Measurements from ENCODE around the gene GYG1.

DNA sequence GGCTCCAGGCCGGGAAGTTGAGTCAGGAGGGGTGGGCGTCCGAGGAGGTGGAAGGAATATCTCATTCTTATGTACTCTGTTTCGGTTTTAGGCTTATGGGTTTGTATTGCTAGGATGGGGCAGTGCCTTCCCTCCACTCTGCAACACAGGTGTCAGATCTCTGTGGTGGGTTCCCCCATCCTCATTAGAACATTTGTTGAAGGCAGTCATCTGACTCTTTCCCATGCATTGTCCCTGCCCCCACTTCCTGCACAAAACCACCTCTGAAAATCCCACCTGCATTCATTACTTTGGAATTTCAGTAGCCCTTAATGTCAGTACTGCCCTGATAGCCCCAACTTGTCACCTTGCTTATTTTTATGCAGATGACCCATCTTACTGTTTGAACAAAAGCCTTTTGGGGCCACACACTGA lies 29.5 kb downstream of the GYG1 start:
- TF ChIP-seq ELF4 (IDR thresholded peaks at IDR 0.05): no peak
- no peak for TF ChIP-seq TARDBP (IDR thresholded peaks at IDR 0.05)
- TF ChIP-seq FOXM1 (IDR thresholded peaks at IDR 0.05; ENCODE audit: borderline replicate concordance): no peak
- no peak for TF ChIP-seq BHLHE40 (IDR thresholded peaks at IDR 0.05; ENCODE audit: borderline replicate concordance)
- no peak for TF ChIP-seq FOXA1 (IDR thresholded peaks at IDR 0.05)
- TF ChIP-seq NFRKB (IDR thresholded peaks at IDR 0.05): no peak
- no peak for TF ChIP-seq ARNT (IDR thresholded peaks at IDR 0.05)
- no peak for TF ChIP-seq SP1 (IDR thresholded peaks at IDR 0.05)
